Measurements from ENCODE around the gene GRWD1. TPM values are rescaled to one million over a fixed set of nuclear protein-coding genes. Genes with fewer than 3 reads are reported as not detected.

The GRWD1 gene
- polyA plus RNA-seq, 1 experiment = 20.0 TPM

DNA sequence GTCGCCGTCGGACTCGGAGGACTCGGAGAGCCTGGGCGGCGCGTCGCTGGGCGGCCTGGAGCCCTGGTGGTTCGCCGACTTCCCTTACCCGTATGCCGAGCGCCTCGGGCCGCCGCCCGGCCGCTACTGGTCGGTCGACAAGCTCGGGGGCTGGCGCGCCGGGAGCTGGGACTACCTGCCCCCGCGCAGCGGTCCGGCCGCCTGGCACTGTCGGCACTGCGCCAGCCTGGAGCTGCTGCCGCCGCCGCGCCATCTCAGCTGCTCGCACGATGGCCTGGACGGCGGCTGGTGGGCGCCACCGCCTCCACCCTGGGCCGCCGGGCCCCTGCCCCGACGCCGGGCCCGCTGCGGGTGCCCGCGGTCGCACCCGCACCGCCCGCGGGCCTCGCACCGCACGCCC is 2.5 kb upstream of the GRWD1 start:
- CTCF ChIA-PET = interaction anchor here (0.9 to 1.0 kb wide), 2 partner anchors 15 to 52 kb away, joined by 3 read pairs; partner anchors contain the start of gene KDELR1
- Histone ChIP-seq H3K4me3 (ENCODE audit: low read depth, low read length) (no peak overlapping the region), H3K27me3 (ENCODE audit: control insufficient read depth, insufficient read depth, low read length) (no peaks in the 10 kb centered on the region), H3K36me3 (ENCODE audit: control insufficient read depth, insufficient read depth, low read length) (no peaks in the 10 kb centered on the region)
- POLR2A ChIA-PET = no interaction called here
- no peak for DNase-seq (ENCODE audit: low read depth)
- TF ChIP-seq, protein P1, sequence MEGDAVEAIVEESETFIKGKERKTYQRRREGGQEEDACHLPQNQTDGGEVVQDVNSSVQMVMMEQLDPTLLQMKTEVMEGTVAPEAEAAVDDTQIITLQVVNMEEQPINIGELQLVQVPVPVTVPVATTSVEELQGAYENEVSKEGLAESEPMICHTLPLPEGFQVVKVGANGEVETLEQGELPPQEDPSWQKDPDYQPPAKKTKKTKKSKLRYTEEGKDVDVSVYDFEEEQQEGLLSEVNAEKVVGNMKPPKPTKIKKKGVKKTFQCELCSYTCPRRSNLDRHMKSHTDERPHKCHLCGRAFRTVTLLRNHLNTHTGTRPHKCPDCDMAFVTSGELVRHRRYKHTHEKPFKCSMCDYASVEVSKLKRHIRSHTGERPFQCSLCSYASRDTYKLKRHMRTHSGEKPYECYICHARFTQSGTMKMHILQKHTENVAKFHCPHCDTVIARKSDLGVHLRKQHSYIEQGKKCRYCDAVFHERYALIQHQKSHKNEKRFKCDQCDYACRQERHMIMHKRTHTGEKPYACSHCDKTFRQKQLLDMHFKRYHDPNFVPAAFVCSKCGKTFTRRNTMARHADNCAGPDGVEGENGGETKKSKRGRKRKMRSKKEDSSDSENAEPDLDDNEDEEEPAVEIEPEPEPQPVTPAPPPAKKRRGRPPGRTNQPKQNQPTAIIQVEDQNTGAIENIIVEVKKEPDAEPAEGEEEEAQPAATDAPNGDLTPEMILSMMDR (IDR thresholded peaks at IDR 0.05; ENCODE audit: insufficient read depth, low read depth, low read length) = no peak

GRCh38 chr19:48443731-48444128 is 2.1 kb upstream of the GRWD1 start:
- H3K27me3 ChIP-seq (ENCODE audit: control insufficient read depth, insufficient read depth, low read length) = no peaks in the 10 kb centered on the region
- CTCF ChIA-PET = interaction anchor here (0.9 to 1.0 kb wide), 2 partner anchors 14 to 52 kb away, joined by 3 read pairs; partner anchors contain the start of gene KDELR1
- 0 out of 2 replicates have a peak, but pooled peaks cover 2% of the 10 kb centered on the region for H3K36me3 ChIP-seq (ENCODE audit: control insufficient read depth, insufficient read depth, low read length)
- no peak for DNase-seq (ENCODE audit: low read depth)
- POLR2A ChIA-PET = no interaction called here
- TF ChIP-seq, protein P1 (IDR thresholded peaks at IDR 0.05; ENCODE audit: insufficient read depth, low read depth, low read length) = no peak
- H3K4me3 ChIP-seq (ENCODE audit: low read depth, low read length) = no peak overlapping the region

- Histone ChIP-seq H3K36me3 (ENCODE audit: control insufficient read depth, insufficient read depth, low read length) (peaks cover 3% of the 10 kb centered on the region; the same call in 1 of the 2 replicates), H3K27me3 (ENCODE audit: control insufficient read depth, insufficient read depth, low read length) (no peaks in the 10 kb centered on the region), H3K4me3 (ENCODE audit: low read depth, low read length) (peak overlapping the region; percentile 87; the same call in 1 of the 2 replicates)
- POLR2A ChIA-PET = no interaction called here
- TF ChIP-seq, protein P1 (IDR thresholded peaks at IDR 0.05; ENCODE audit: insufficient read depth, low read depth, low read length) = no peak
- CTCF ChIA-PET = interaction anchor here (0.6 to 2.6 kb wide), 7 partner anchors 9 to 87 kb away, joined by 3 to 18 read pairs (median 3); partner anchors contain the start of gene KDELR1
- no peak for DNase-seq (ENCODE audit: low read depth)
Observed at GRCh38 chr19:48444129-48444935, 1.5 kb upstream of the GRWD1 start.

DNA sequence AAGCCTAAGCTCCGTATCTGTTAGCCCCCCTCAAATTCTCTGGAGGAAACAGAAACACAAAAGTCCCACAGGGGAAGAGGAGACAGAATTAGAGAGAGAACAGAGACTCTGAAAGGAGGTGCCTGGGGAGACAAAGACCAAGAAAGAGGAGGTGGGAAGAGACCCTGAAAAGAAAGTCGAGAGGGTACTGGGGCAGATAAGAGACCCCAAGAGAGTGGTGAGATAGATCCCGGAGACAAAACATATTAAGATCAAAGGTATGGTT is 915 bp upstream of the GRWD1 start:
- H3K4me3 ChIP-seq (ENCODE audit: low read depth, low read length) = peak overlapping the region; percentile 87
- TF ChIP-seq, protein P1 (IDR thresholded peaks at IDR 0.05; ENCODE audit: insufficient read depth, low read depth, low read length) = no peak
- no peaks in the 10 kb centered on the region for H3K27me3 ChIP-seq (ENCODE audit: control insufficient read depth, insufficient read depth, low read length)
- ChIA-PET CTCF (interaction anchor here (0.6 to 2.6 kb wide), 8 partner anchors 9 to 139 kb away, joined by 3 to 18 read pairs (median 4); partner anchors contain the start of gene KDELR1), POLR2A (no interaction called here)
- no peak for DNase-seq (ENCODE audit: low read depth)
- H3K36me3 ChIP-seq (ENCODE audit: control insufficient read depth, insufficient read depth, low read length) = peaks cover 6% of the 10 kb centered on the region

GRCh38 chr19:48445256-48445605 is 552 bp upstream of the GRWD1 start:
- CTCF ChIA-PET = interaction anchor here (0.6 to 2.6 kb wide), 8 partner anchors 8 to 139 kb away, joined by 3 to 18 read pairs (median 4); partner anchors contain the start of gene KDELR1
- DNase-seq (ENCODE audit: low read depth) = peak; percentile 52
- H3K27me3 ChIP-seq (ENCODE audit: control insufficient read depth, insufficient read depth, low read length) = no peaks in the 10 kb centered on the region
- POLR2A ChIA-PET = no interaction called here
- peaks cover 9% of the 10 kb centered on the region for H3K36me3 ChIP-seq (ENCODE audit: control insufficient read depth, insufficient read depth, low read length)
- TF ChIP-seq, protein P1 (IDR thresholded peaks at IDR 0.05; ENCODE audit: insufficient read depth, low read depth, low read length) = peak; percentile 61
- H3K4me3 ChIP-seq (ENCODE audit: low read depth, low read length) = peak overlapping the region; percentile 87

Data from BJ (cell line).